Measurements from ENCODE around the gene LRRC7.

The LRRC7 gene

GRCh38 chr1:69982992-69983391, 415.3 kb downstream of the LRRC7 start:
- no peaks in the 10 kb centered on the region for H3K27me3 ChIP-seq (ENCODE audit: insufficient read depth, insufficient read length)
- no peaks in the 10 kb centered on the region for H3K4me1 ChIP-seq (ENCODE audit: insufficient read depth, insufficient read length)
- H3K4me3 ChIP-seq (ENCODE audit: insufficient read length, low read depth): no peak overlapping the region
- DNase-seq (ENCODE audit: low read depth, low spot score): no peak
- no peaks in the 10 kb centered on the region for H3K36me3 ChIP-seq (ENCODE audit: insufficient read depth, insufficient read length, low read length)
- TF ChIP-seq YY1 (IDR thresholded peaks at IDR 0.05; ENCODE audit: insufficient read depth, insufficient read length) (no peak), SUZ12 (IDR thresholded peaks at IDR 0.05; ENCODE audit: extremely low read depth, insufficient read depth, insufficient read length) (no peak), ZNF274 (IDR thresholded peaks at IDR 0.05; ENCODE audit: low read depth, low read length) (no peak)
- H3K9ac ChIP-seq (ENCODE audit: insufficient read length, low read depth): no peak overlapping the region
- no peaks in the 10 kb centered on the region for H3K9me3 ChIP-seq (ENCODE audit: insufficient read depth, low read length)

- no peaks in the 10 kb centered on the region for H3K27me3 ChIP-seq (ENCODE audit: insufficient read depth, insufficient read length)
- no peak overlapping the region for H3K4me3 ChIP-seq (ENCODE audit: insufficient read length, low read depth)
- no peak for DNase-seq (ENCODE audit: low read depth, low spot score)
- H3K4me1 ChIP-seq (ENCODE audit: insufficient read depth, insufficient read length): no peaks in the 10 kb centered on the region
- no peaks in the 10 kb centered on the region for H3K9me3 ChIP-seq (ENCODE audit: insufficient read depth, low read length)
- TF ChIP-seq ZNF274 (IDR thresholded peaks at IDR 0.05; ENCODE audit: low read depth, low read length) (no peak), YY1 (IDR thresholded peaks at IDR 0.05; ENCODE audit: insufficient read depth, insufficient read length) (no peak), SUZ12 (IDR thresholded peaks at IDR 0.05; ENCODE audit: extremely low read depth, insufficient read depth, insufficient read length) (no peak)
- no peak overlapping the region for H3K9ac ChIP-seq (ENCODE audit: insufficient read length, low read depth)
- H3K36me3 ChIP-seq (ENCODE audit: insufficient read depth, insufficient read length, low read length): no peaks in the 10 kb centered on the region
These were observed 417.7 kb downstream of the LRRC7 start for GRCh38 chr1:69985376-69985775.

GRCh38 chr1:69985901-69986439, 418.2 kb downstream of the LRRC7 start:
- H3K27me3 ChIP-seq (ENCODE audit: insufficient read depth, insufficient read length): no peaks in the 10 kb centered on the region
- no peak overlapping the region for H3K9ac ChIP-seq (ENCODE audit: insufficient read length, low read depth)
- no peaks in the 10 kb centered on the region for H3K4me1 ChIP-seq (ENCODE audit: insufficient read depth, insufficient read length)
- no peak for TF ChIP-seq YY1 (IDR thresholded peaks at IDR 0.05; ENCODE audit: insufficient read depth, insufficient read length)
- TF ChIP-seq ZNF274 (IDR thresholded peaks at IDR 0.05; ENCODE audit: low read depth, low read length): no peak
- no peak for TF ChIP-seq SUZ12 (IDR thresholded peaks at IDR 0.05; ENCODE audit: extremely low read depth, insufficient read depth, insufficient read length)
- no peaks in the 10 kb centered on the region for H3K36me3 ChIP-seq (ENCODE audit: insufficient read depth, insufficient read length, low read length)
- no peaks in the 10 kb centered on the region for H3K9me3 ChIP-seq (ENCODE audit: insufficient read depth, low read length)
- DNase-seq (ENCODE audit: low read depth, low spot score): no peak
- no peak overlapping the region for H3K4me3 ChIP-seq (ENCODE audit: insufficient read length, low read depth)

- Histone ChIP-seq H3K4me1 (ENCODE audit: insufficient read depth, insufficient read length) (no peaks in the 10 kb centered on the region), H3K36me3 (ENCODE audit: insufficient read depth, insufficient read length, low read length) (no peaks in the 10 kb centered on the region), H3K9me3 (ENCODE audit: insufficient read depth, low read length) (no peaks in the 10 kb centered on the region), H3K4me3 (ENCODE audit: insufficient read length, low read depth) (no peak overlapping the region), H3K9ac (ENCODE audit: insufficient read length, low read depth) (no peak overlapping the region), H3K27me3 (ENCODE audit: insufficient read depth, insufficient read length) (no peaks in the 10 kb centered on the region)
- TF ChIP-seq ZNF274 (IDR thresholded peaks at IDR 0.05; ENCODE audit: low read depth, low read length): no peak
- TF ChIP-seq YY1 (IDR thresholded peaks at IDR 0.05; ENCODE audit: insufficient read depth, insufficient read length): no peak
- TF ChIP-seq SUZ12 (IDR thresholded peaks at IDR 0.05; ENCODE audit: extremely low read depth, insufficient read depth, insufficient read length): no peak
- no peak for DNase-seq (ENCODE audit: low read depth, low spot score)
These were observed 420.2 kb downstream of the LRRC7 start for GRCh38 chr1:69987881-69988280.

GRCh38 chr1:69991644-69992043, 423.9 kb downstream of the LRRC7 start:
- TF ChIP-seq ZNF274 (IDR thresholded peaks at IDR 0.05; ENCODE audit: low read depth, low read length): no peak
- no peak for TF ChIP-seq YY1 (IDR thresholded peaks at IDR 0.05; ENCODE audit: insufficient read depth, insufficient read length)
- no peak for TF ChIP-seq SUZ12 (IDR thresholded peaks at IDR 0.05; ENCODE audit: extremely low read depth, insufficient read depth, insufficient read length)
- Histone ChIP-seq H3K4me1 (ENCODE audit: insufficient read depth, insufficient read length) (no peaks in the 10 kb centered on the region), H3K9ac (ENCODE audit: insufficient read length, low read depth) (no peak overlapping the region), H3K9me3 (ENCODE audit: insufficient read depth, low read length) (no peaks in the 10 kb centered on the region), H3K4me3 (ENCODE audit: insufficient read length, low read depth) (no peak overlapping the region), H3K27me3 (ENCODE audit: insufficient read depth, insufficient read length) (no peaks in the 10 kb centered on the region), H3K36me3 (ENCODE audit: insufficient read depth, insufficient read length, low read length) (no peaks in the 10 kb centered on the region)
- no peak for DNase-seq (ENCODE audit: low read depth, low spot score)

GRCh38 chr1:69992594-69992993, 424.9 kb downstream of the LRRC7 start:
- H3K9ac ChIP-seq (ENCODE audit: insufficient read length, low read depth): no peak overlapping the region
- DNase-seq (ENCODE audit: low read depth, low spot score): no peak
- H3K9me3 ChIP-seq (ENCODE audit: insufficient read depth, low read length): no peaks in the 10 kb centered on the region
- no peak overlapping the region for H3K4me3 ChIP-seq (ENCODE audit: insufficient read length, low read depth)
- no peaks in the 10 kb centered on the region for H3K36me3 ChIP-seq (ENCODE audit: insufficient read depth, insufficient read length, low read length)
- no peaks in the 10 kb centered on the region for H3K4me1 ChIP-seq (ENCODE audit: insufficient read depth, insufficient read length)
- H3K27me3 ChIP-seq (ENCODE audit: insufficient read depth, insufficient read length): no peaks in the 10 kb centered on the region
- TF ChIP-seq ZNF274 (IDR thresholded peaks at IDR 0.05; ENCODE audit: low read depth, low read length): no peak
- no peak for TF ChIP-seq SUZ12 (IDR thresholded peaks at IDR 0.05; ENCODE audit: extremely low read depth, insufficient read depth, insufficient read length)
- TF ChIP-seq YY1 (IDR thresholded peaks at IDR 0.05; ENCODE audit: insufficient read depth, insufficient read length): no peak

- H3K9ac ChIP-seq (ENCODE audit: insufficient read length, low read depth): no peak overlapping the region
- H3K27me3 ChIP-seq (ENCODE audit: insufficient read depth, insufficient read length): no peaks in the 10 kb centered on the region
- no peak for DNase-seq (ENCODE audit: low read depth, low spot score)
- no peaks in the 10 kb centered on the region for H3K9me3 ChIP-seq (ENCODE audit: insufficient read depth, low read length)
- TF ChIP-seq SUZ12 (IDR thresholded peaks at IDR 0.05; ENCODE audit: extremely low read depth, insufficient read depth, insufficient read length) (no peak), ZNF274 (IDR thresholded peaks at IDR 0.05; ENCODE audit: low read depth, low read length) (no peak), YY1 (IDR thresholded peaks at IDR 0.05; ENCODE audit: insufficient read depth, insufficient read length) (no peak)
- H3K4me1 ChIP-seq (ENCODE audit: insufficient read depth, insufficient read length): no peaks in the 10 kb centered on the region
- no peak overlapping the region for H3K4me3 ChIP-seq (ENCODE audit: insufficient read length, low read depth)
- no peaks in the 10 kb centered on the region for H3K36me3 ChIP-seq (ENCODE audit: insufficient read depth, insufficient read length, low read length)
These were observed 426.1 kb downstream of the LRRC7 start for GRCh38 chr1:69993810-69994209.
